ENCODE data around the gene ZRANB3. TPM values are rescaled to one million over a fixed set of nuclear protein-coding genes. Genes with fewer than 3 reads are reported as not detected.

Gene ZRANB3
- total RNA-seq, 1 donor from 2014 or later: 11.0 TPM

- Mint-ChIP-seq H3K4me3 (ENCODE audit: unreplicated experiment) (no peak overlapping the region), H3K27ac (ENCODE audit: unreplicated experiment) (no peak overlapping the region), H3K9me3 (ENCODE audit: unreplicated experiment) (peaks cover 16% of the 10 kb centered on the region), H3K36me3 (ENCODE audit: unreplicated experiment) (peaks cover 24% of the 10 kb centered on the region), H3K27me3 (ENCODE audit: unreplicated experiment) (no peaks in the 10 kb centered on the region), H3K4me1 (ENCODE audit: unreplicated experiment) (no peaks in the 10 kb centered on the region)
- no peak for DNase-seq (ENCODE audit: extremely low spot score, unreplicated experiment)
- TF ChIP-seq CTCF (IDR thresholded peaks at IDR 0.05): no peak
Observed at GRCh38 chr2:135179689-135180088, 351.3 kb downstream of the ZRANB3 start.

- H3K4me3 Mint-ChIP-seq (ENCODE audit: unreplicated experiment): no peak overlapping the region
- no peak overlapping the region for H3K27ac Mint-ChIP-seq (ENCODE audit: unreplicated experiment)
- no peaks in the 10 kb centered on the region for H3K4me1 Mint-ChIP-seq (ENCODE audit: unreplicated experiment)
- peaks cover 16% of the 10 kb centered on the region for H3K9me3 Mint-ChIP-seq (ENCODE audit: unreplicated experiment)
- DNase-seq (ENCODE audit: extremely low spot score, unreplicated experiment): no peak
- TF ChIP-seq CTCF (IDR thresholded peaks at IDR 0.05): no peak
- H3K36me3 Mint-ChIP-seq (ENCODE audit: unreplicated experiment): peaks cover 51% of the 10 kb centered on the region
- H3K27me3 Mint-ChIP-seq (ENCODE audit: unreplicated experiment): no peaks in the 10 kb centered on the region
Observed at GRCh38 chr2:135175177-135175576, 355.8 kb downstream of the ZRANB3 start.

- Mint-ChIP-seq H3K4me1 (ENCODE audit: unreplicated experiment) (no peaks in the 10 kb centered on the region), H3K9me3 (ENCODE audit: unreplicated experiment) (peaks cover 16% of the 10 kb centered on the region), H3K27me3 (ENCODE audit: unreplicated experiment) (no peaks in the 10 kb centered on the region), H3K36me3 (ENCODE audit: unreplicated experiment) (peaks cover 54% of the 10 kb centered on the region), H3K27ac (ENCODE audit: unreplicated experiment) (no peak overlapping the region), H3K4me3 (ENCODE audit: unreplicated experiment) (no peak overlapping the region)
- DNase-seq (ENCODE audit: extremely low spot score, unreplicated experiment): no peak
- TF ChIP-seq CTCF (IDR thresholded peaks at IDR 0.05): no peak
Observed at GRCh38 chr2:135174810-135175093, 356.3 kb downstream of the ZRANB3 start.

- no peak for TF ChIP-seq CTCF (IDR thresholded peaks at IDR 0.05)
- Mint-ChIP-seq H3K4me1 (ENCODE audit: unreplicated experiment) (no peaks in the 10 kb centered on the region), H3K27me3 (ENCODE audit: unreplicated experiment) (no peaks in the 10 kb centered on the region), H3K4me3 (ENCODE audit: unreplicated experiment) (no peak overlapping the region), H3K9me3 (ENCODE audit: unreplicated experiment) (peaks cover 16% of the 10 kb centered on the region), H3K27ac (ENCODE audit: unreplicated experiment) (no peak overlapping the region), H3K36me3 (ENCODE audit: unreplicated experiment) (peaks cover 59% of the 10 kb centered on the region)
- DNase-seq (ENCODE audit: extremely low spot score, unreplicated experiment): no peak
Observed at GRCh38 chr2:135174049-135174809, 356.8 kb downstream of the ZRANB3 start.

GRCh38 chr2:135169900-135170753, 360.9 kb downstream of the ZRANB3 start:
- Mint-ChIP-seq H3K27me3 (ENCODE audit: unreplicated experiment) (no peaks in the 10 kb centered on the region), H3K36me3 (ENCODE audit: unreplicated experiment) (peaks cover 50% of the 10 kb centered on the region), H3K27ac (ENCODE audit: unreplicated experiment) (no peak overlapping the region), H3K9me3 (ENCODE audit: unreplicated experiment) (no peaks in the 10 kb centered on the region), H3K4me3 (ENCODE audit: unreplicated experiment) (no peak overlapping the region), H3K4me1 (ENCODE audit: unreplicated experiment) (no peaks in the 10 kb centered on the region)
- TF ChIP-seq CTCF (IDR thresholded peaks at IDR 0.05): no peak
- no peak for DNase-seq (ENCODE audit: extremely low spot score, unreplicated experiment)
